Panc1 (cell line): ENCODE data around the gene NFATC2.

ENCODE experiments used
- CTCF ChIP-seq: fragments of 450-650 bp; IDR thresholded peaks from 2 replicates; pipeline ENCODE4 v1.5.1; 2017; ENCODE audit warnings: mild to moderate bottlenecking
- POLR2AphosphoS5 ChIP-seq: IDR thresholded peaks from 2 replicates; pipeline ENCODE4 v1.6.1; 2012; ENCODE audit warnings: mild to moderate bottlenecking, low read depth, low read length, moderate library complexity
- REST ChIP-seq, 2 experiments: IDR thresholded peaks; 2 replicates each; pipeline ENCODE4 v1.6.1; 2011 to 2012; ENCODE audit warnings: low read depth in 2 of 2, control low read depth in 1 of 2, low read length in 1 of 2, mild to moderate bottlenecking in 1 of 2, moderate library complexity in 1 of 2; ENCODE audit not compliant: insufficient read depth in 1 of 2
- TCF7L2 ChIP-seq: IDR thresholded peaks from 2 replicates; pipeline ENCODE4 v1.6.1; 2011; ENCODE audit warnings: mild to moderate bottlenecking, low read depth, low read length, inconsistent platforms

DNA sequence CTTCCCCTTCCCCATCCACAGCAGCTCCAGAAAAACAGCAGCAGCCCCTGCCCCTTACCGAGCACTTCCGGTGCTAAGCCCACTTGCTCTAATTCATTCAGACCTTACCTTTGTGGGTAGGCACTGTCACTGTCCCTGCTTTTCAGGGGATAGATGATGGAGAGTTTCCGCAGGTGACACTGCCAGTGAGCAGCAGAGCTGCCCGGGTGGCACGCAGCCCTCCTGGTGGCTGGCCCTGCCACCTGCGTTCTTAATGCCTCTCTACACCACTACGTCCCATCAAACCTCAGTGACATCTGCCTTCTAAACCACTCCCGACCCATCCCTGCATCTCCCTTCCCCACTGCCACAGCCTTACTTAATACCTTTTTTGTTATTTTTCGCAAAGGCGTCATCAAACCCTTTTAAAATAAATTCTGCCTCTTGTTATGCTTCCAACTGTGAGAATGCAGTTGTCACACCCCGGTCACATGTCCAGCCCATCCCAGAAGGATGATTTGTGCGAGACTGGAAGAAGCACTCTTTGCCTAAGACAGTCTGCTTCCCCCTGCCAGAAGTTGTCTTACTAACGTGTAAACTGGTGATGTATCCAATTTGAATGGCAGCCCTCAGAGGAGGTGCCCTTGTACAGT lies 89.7 kb downstream of the NFATC2 start:
- TF ChIP-seq CTCF (no peak), POLR2AphosphoS5 (no peak), REST (IDR thresholded peaks at IDR 0.05; ENCODE audit: insufficient read depth in 1 of 2, low read depth in 2 of 2, low read length in 1 of 2) (no peak), TCF7L2 (no peak)
